GM19025 (cell line): ENCODE measurements around the gene HIP1.
"Not testable (repeated sequence)": the region's sequence is repeated elsewhere in the genome, so short reads cannot be mapped to it uniquely, and the experiment has no call there.

Experiments used
- ATAC-seq: cut with Tn5 transposase; IDR thresholded peaks from one replicate; pipeline ENCODE4 v1.9.1; 2021; ENCODE audit warnings: mild to moderate bottlenecking, low read depth, moderate library complexity; ENCODE audit not compliant: unreplicated experiment

The HIP1 gene

DNA sequence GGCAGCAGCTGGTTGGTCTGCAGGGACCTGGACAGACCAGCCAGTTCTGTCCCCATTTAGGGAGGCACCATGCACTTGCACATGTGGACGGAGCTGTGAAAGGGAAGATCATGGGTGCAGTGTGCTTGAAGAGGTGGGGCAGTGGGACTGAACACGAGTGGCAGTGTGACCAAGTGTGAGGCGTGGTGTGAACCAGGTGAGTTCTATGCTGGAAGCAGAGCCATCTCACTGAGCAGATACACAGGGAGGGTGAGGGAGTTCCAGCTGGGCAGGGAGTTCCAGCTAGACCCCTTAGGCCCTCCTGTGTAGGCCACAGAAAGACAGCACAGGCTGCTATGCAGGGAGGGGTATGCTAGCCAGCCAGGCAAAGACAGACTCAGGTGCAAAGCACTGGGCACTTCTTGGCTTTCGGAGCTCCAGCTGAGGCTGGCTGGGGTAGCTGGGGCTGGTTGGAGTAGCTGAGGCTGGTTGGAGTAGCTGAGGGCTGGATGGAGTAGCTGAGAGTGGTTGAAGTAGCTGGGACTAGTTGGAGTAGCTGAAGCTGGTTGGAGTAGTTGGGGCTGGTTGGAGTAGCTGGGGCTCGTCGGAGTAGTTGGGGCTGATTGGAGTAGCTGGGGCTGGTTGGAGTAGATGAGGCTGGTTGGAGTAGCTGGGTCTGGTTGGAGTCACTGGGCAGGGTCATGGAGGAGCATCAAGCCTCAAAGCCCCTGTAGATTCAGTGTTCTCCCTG, 90.9 kb downstream of the HIP1 start:
- no peak for ATAC-seq

- ATAC-seq, result no peak
Measured at GRCh38 chr7:75646571-75647102, 92.1 kb downstream of the HIP1 start.

DNA sequence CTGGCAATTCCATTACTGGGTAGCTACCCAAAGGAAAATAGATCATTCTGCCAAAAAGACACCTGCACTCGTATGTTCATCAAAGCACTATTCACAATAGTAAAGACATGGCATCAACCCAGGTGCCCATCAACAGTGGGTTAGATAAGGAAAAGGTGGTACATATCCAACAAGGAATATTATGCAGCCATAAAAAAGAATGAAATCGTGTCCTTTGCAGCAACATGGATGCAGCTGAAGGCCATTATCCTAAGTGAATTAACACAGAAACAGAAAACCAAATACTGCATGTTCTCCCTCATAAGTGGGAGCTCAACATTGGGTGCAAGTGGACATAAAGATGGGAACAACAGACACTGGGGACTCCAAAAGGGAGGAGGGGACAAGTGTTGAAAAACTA, 93.2 kb downstream of the HIP1 start:
- no peak for ATAC-seq

- ATAC-seq, result no peak
Measured at GRCh38 chr7:75644589-75644988, 94.2 kb downstream of the HIP1 start.

- no peak for ATAC-seq
Measured at GRCh38 chr7:75642810-75643486, 95.8 kb downstream of the HIP1 start.

GRCh38 chr7:75640201-75640600, 98.5 kb downstream of the HIP1 start:
- ATAC-seq, result no peak

- no peak for ATAC-seq
Measured at GRCh38 chr7:75639886-75640190, 98.9 kb downstream of the HIP1 start.

DNA sequence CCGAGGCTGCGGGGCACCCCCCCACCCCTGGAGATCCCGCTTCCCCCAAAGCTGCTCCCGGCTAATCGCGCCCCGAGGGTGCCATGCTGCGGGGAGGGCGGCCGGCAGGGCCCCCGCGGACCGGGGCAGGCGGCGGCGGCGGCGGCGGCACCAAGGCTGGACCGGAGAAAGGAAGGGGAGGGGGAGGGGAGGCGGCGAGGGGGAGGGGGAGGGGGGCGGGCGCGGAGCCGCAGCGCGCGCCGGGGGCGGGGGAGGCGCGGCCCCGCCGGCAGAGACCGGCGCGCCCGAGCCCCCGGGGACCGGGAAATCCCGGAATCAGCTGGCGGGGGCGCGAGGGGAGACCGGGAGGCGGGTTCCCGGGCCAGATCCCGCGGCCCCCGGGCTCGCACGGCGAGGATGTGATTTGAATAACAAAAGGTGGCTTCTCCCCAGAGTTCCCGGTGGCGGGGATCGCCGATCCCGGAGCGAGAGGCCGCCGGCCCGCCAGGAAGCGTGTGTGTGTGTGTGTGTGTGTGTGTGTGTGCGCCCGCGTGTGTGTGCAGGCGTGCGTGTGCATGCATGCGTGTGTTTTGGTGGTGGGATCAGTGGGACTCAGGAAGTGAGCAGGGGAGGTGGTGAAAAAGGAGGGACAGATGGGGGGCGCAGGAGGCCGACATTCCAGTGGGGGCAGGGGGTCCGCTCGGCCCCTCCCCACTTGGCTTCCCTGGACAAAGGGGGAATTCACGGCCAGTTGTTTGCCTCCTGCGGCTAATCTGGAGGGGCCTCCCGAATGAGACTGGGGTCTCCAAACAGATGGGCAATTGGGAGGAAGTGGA, 99.5 kb downstream of the HIP1 start:
- no peak for ATAC-seq

- ATAC-seq, result no peak
Measured at GRCh38 chr7:75638594-75639070, 100.1 kb downstream of the HIP1 start.

GRCh38 chr7:75637854-75638593, 100.7 kb downstream of the HIP1 start:
- ATAC-seq, result no peak

DNA sequence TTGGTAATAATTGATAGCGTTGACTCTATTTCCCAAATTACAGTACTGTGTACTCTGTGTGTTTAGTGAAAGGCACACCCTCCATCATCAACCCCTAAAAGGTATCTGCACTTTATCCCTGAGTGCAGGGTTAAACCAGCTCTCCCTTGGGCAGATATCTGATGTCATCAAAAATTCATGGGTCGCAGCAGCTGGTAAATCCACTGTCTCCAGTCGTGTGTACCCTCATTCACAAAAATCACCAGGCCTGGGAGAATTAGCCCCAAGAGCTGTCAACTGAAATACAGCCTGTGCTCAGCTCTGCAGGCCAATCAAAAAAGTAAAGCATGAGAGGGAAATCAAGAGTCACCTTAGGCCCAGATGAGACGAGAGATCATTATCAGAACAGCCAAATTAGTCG, 103.7 kb downstream of the HIP1 start:
- no peak for ATAC-seq

DNA sequence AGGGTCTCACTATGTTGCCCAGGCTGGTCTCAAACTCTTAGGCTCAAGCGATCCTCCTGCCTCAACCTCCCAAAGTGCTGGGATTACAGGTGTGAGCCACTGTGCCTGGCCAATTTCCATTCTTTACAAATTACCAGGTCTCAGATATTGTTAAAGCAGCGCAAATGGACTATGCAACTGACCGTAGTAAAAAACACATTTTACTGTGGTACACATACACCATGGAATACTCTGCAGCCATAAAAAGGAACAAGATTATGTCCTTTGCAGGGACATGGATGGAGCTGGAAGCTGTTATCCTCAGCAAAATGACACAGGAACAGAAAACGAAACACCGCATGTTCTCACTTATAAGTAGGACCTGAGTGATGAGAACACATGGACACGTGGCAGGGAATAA, 106.2 kb downstream of the HIP1 start:
- ATAC-seq, result not testable (repeated sequence)

- no peak for ATAC-seq
Measured at GRCh38 chr7:75631711-75632110, 107.0 kb downstream of the HIP1 start.

- no peak for ATAC-seq
Measured at GRCh38 chr7:75630549-75630948, 108.2 kb downstream of the HIP1 start.

DNA sequence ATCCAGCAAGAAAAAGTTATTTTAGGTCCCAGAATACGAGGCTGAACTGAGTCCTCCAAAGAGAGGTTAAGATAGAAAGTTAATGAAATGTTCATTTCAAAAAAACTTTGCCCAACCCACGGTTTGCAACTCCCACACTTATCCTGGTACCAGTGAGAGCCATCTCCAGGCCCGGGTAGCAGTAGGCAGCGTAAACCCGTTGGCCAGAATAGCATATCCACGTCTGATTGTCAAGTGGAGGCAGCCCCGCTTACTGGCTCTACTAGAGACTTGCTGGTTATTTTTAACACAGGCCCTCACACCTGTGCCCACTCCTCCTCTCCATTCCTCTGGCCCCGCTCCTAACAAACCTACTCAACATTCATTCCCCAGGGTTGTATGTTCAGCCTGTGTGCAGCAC, 109.7 kb downstream of the HIP1 start:
- ATAC-seq, result no peak

GRCh38 chr7:75628055-75628454, 110.7 kb downstream of the HIP1 start:
- no peak for ATAC-seq

GRCh38 chr7:75626954-75627353, 111.8 kb downstream of the HIP1 start:
- ATAC-seq, result no peak

GRCh38 chr7:75625868-75626267, 112.9 kb downstream of the HIP1 start:
- no peak for ATAC-seq

- ATAC-seq, result no peak
Measured at GRCh38 chr7:75624134-75624832, 114.5 kb downstream of the HIP1 start.
